Measurements from ENCODE around the gene MYH9.

Gene MYH9

GRCh38 chr22:36341640-36342041, 46.1 kb downstream of the MYH9 start:
- DNase-seq (ENCODE audit: low read depth) = no peak
- TF ChIP-seq, protein P1, sequence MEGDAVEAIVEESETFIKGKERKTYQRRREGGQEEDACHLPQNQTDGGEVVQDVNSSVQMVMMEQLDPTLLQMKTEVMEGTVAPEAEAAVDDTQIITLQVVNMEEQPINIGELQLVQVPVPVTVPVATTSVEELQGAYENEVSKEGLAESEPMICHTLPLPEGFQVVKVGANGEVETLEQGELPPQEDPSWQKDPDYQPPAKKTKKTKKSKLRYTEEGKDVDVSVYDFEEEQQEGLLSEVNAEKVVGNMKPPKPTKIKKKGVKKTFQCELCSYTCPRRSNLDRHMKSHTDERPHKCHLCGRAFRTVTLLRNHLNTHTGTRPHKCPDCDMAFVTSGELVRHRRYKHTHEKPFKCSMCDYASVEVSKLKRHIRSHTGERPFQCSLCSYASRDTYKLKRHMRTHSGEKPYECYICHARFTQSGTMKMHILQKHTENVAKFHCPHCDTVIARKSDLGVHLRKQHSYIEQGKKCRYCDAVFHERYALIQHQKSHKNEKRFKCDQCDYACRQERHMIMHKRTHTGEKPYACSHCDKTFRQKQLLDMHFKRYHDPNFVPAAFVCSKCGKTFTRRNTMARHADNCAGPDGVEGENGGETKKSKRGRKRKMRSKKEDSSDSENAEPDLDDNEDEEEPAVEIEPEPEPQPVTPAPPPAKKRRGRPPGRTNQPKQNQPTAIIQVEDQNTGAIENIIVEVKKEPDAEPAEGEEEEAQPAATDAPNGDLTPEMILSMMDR (IDR thresholded peaks at IDR 0.05; ENCODE audit: insufficient read depth, low read depth, low read length, missing control alignments) = no peak

DNA sequence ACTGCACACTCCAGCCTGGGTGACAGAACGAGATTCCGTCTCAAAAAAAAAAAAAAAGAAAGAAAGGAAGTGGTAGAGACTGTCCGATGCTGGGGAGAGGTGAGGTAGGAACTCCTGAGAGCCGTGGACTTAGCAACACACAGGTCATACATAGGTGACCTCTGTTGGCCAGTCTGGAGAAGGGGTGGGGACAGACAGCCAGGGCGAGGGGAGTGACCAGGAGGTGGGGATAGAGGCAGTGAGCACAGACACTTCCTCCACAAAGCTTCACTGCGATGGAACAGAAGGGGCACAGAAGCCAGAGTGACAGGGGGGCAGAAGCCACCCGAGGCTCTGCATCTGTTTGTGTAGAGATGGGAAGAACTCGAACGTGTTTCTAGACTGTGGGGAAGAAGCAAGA, 47.1 kb downstream of the MYH9 start:
- H3K4me3 ChIP-seq (ENCODE audit: low read depth, low read length) = no peak overlapping the region
- TF ChIP-seq, protein P1 (IDR thresholded peaks at IDR 0.05; ENCODE audit: insufficient read depth, low read depth, low read length, missing control alignments) = no peak
- DNase-seq (ENCODE audit: low read depth) = no peak

More at GRCh38 chr22:36341640-36342041, 46.1 kb downstream of the MYH9 start:
- H3K4me3 ChIP-seq (ENCODE audit: low read depth, low read length) = no peak overlapping the region

DNA sequence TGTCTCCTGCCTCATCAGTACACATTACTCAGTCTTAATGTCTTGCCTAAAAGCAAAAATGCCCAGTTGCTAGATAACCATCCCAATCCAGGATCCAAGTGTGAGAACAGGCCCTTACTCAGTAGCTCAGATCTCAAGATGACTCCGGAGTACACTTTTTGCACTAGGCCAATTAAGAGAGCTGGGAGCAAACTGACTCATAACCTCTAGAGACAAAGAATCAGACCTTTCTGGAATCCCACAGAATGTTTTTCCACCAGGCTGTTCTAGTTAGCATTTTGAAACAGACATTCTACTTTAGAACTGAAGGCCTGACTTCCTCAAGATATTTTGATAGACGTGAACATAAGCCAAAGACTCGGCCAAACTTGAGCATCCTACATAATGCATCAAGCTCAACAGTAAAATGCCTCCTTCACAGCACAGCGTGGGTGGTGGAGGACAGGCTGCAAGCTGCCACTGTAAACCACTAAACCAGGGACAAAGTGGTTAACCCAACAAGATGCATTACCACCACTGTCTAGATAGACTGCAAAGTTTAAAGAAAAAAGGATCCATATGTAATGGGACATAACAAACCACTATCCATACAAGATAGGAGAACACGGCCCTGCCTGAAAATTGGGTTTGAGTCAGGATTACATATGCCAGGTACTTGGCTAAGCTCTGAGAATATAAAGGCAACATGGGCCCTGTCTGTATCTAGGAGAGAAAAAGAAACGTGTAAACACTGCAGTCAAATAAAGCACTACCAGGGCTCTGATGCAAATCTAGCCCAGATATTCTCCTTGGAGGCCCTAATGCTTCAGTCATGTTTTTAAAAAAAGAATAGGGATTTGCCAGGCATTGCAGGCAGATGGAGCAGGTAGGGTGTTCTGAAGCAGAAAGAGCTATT, 48.3 kb downstream of the MYH9 start:
- DNase-seq (ENCODE audit: low read depth) = no peak
- no peak overlapping the region for H3K4me3 ChIP-seq (ENCODE audit: low read depth, low read length)
- TF ChIP-seq, protein P1 (IDR thresholded peaks at IDR 0.05; ENCODE audit: insufficient read depth, low read depth, low read length, missing control alignments) = no peak

- no peak for DNase-seq (ENCODE audit: low read depth)
- H3K4me3 ChIP-seq (ENCODE audit: low read depth, low read length) = no peak overlapping the region
- TF ChIP-seq, protein P1 (IDR thresholded peaks at IDR 0.05; ENCODE audit: insufficient read depth, low read depth, low read length, missing control alignments) = no peak
Measured at GRCh38 chr22:36337365-36338130, 50.2 kb downstream of the MYH9 start.

DNA sequence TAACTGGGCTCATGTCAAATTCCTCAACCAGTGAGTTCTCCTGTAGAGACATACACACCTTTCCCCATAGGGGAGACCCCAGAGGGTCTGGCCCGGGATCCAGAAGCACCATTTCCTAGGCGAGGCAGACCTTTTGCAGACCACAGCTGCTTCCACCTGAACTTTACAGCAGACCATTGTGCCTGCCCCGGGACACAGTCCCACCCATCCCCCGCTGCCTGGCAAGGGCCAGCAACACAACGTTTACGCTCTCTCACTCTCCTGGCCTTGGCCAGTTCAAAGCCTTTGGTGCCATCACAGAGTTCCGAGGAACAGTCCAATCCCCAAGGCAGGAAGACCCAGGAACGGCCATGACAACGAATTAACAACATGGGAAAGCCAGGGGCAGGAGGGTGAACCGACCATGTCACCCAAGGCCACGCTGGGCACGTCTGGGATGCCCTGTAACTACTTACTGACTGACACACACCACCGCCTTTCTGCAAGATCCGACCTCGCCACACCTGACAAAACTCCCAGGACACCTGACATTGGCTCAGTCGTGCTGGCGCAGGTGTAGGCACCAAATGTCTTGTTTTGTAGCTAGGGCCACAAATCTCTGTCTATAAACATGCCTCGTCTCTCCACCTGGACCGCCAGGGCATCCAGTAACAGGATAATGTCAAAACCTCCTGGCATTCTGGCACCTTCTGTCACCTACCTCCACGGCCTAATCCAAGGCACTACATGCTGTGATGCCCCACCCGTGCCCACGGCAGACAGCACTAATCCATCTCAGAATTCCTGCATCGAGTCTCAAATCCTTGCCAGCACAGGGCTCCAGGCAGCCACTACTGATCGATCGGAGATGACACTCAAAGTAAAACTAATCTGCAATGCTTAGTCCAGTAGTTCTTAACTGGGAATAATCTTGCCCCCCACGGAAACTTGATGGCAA, 51.3 kb downstream of the MYH9 start:
- DNase-seq (ENCODE audit: low read depth) = no peak
- TF ChIP-seq, protein P1 (IDR thresholded peaks at IDR 0.05; ENCODE audit: insufficient read depth, low read depth, low read length, missing control alignments) = no peak
- H3K4me3 ChIP-seq (ENCODE audit: low read depth, low read length) = no peak overlapping the region

- TF ChIP-seq, protein P1 (IDR thresholded peaks at IDR 0.05; ENCODE audit: insufficient read depth, low read depth, low read length, missing control alignments) = no peak
- no peak for DNase-seq (ENCODE audit: low read depth)
- H3K4me3 ChIP-seq (ENCODE audit: low read depth, low read length) = no peak overlapping the region
Measured at GRCh38 chr22:36335621-36336020, 52.1 kb downstream of the MYH9 start.

All from GM12865 (cell line).